ENCODE results near the gene NKAPD1.
A peak's percentile ranks its signal among the peaks of the same experiment; 100 is the strongest.
"Not testable (repeated sequence)": the region's sequence is repeated elsewhere in the genome, so short reads cannot be mapped to it uniquely, and the experiment has no call there.

Gene NKAPD1

GRCh38 chr11:112073941-112074811 lies at the start of gene NKAPD1, which contains the start of gene PIH1D2:
NKAPD1 (plus strand) TSS chr11:112074299; CDS start chr11:112075575, 1,276 bp downstream.
PIH1D2 (minus strand) TSS chr11:112074017; CDS start chr11:112073174, 843 bp downstream.
- in situ Hi-C loops (cut with HindIII; ENCODE audit: low pct_unique_long_range_greater_than_20kb, low sequenced_read_pairs): no loop called here
- no peak for TF ChIP-seq JUND (IDR thresholded peaks at IDR 0.05; ENCODE audit: low read depth)
- peak; percentile 63 to 93 for DNase-seq (ENCODE audit: low read depth in 1 of 2, low spot score in 1 of 2)

GRCh38 chr11:112024773-112025678 lies 49.1 kb upstream of the NKAPD1 start, which contains the start of gene DLAT:
DLAT (plus strand) TSS chr11:112025408; CDS start chr11:112025473, 65 bp downstream.
- DNase-seq (ENCODE audit: low read depth in 1 of 2, low spot score in 1 of 2): peak; percentile 80 to 95
- no peak for TF ChIP-seq JUND (IDR thresholded peaks at IDR 0.05; ENCODE audit: low read depth)
- in situ Hi-C loops (cut with HindIII; ENCODE audit: low pct_unique_long_range_greater_than_20kb, low sequenced_read_pairs): no loop called here

GRCh38 chr11:112025707-112026106 lies 48.4 kb upstream of the NKAPD1 start:
- peak; percentile 20 to 35 for DNase-seq (ENCODE audit: low read depth in 1 of 2, low spot score in 1 of 2)

GRCh38 chr11:112026784-112027410 lies 47.2 kb upstream of the NKAPD1 start:
- DNase-seq (ENCODE audit: low read depth in 1 of 2, low spot score in 1 of 2); in situ Hi-C loops (cut with HindIII; ENCODE audit: low pct_unique_long_range_greater_than_20kb, low sequenced_read_pairs): not testable (repeated sequence)

More at GRCh38 chr11:112025707-112026106, 48.4 kb upstream of the NKAPD1 start:
- in situ Hi-C loops (cut with HindIII; ENCODE audit: low pct_unique_long_range_greater_than_20kb, low sequenced_read_pairs): no loop called here
- no peak for TF ChIP-seq JUND (IDR thresholded peaks at IDR 0.05; ENCODE audit: low read depth)

GRCh38 chr11:112029460-112029859 lies 44.6 kb upstream of the NKAPD1 start:
- no peak for DNase-seq (ENCODE audit: low read depth in 1 of 2, low spot score in 1 of 2)
- no peak for TF ChIP-seq JUND (IDR thresholded peaks at IDR 0.05; ENCODE audit: low read depth)
- in situ Hi-C loops (cut with HindIII; ENCODE audit: low pct_unique_long_range_greater_than_20kb, low sequenced_read_pairs): no loop called here

GRCh38 chr11:112033902-112034301 lies 40.2 kb upstream of the NKAPD1 start:
- in situ Hi-C loops (cut with HindIII; ENCODE audit: low pct_unique_long_range_greater_than_20kb, low sequenced_read_pairs): no loop called here
- no peak for DNase-seq (ENCODE audit: low read depth in 1 of 2, low spot score in 1 of 2)
- TF ChIP-seq JUND (IDR thresholded peaks at IDR 0.05; ENCODE audit: low read depth): no peak

GRCh38 chr11:112037527-112037926 lies 36.6 kb upstream of the NKAPD1 start:
- TF ChIP-seq JUND (IDR thresholded peaks at IDR 0.05; ENCODE audit: low read depth): no peak
- in situ Hi-C loops (cut with HindIII; ENCODE audit: low pct_unique_long_range_greater_than_20kb, low sequenced_read_pairs): no loop called here
- no peak for DNase-seq (ENCODE audit: low read depth in 1 of 2, low spot score in 1 of 2)

- DNase-seq (ENCODE audit: low read depth in 1 of 2, low spot score in 1 of 2): no peak
- no peak for TF ChIP-seq JUND (IDR thresholded peaks at IDR 0.05; ENCODE audit: low read depth)
- in situ Hi-C loops (cut with HindIII; ENCODE audit: low pct_unique_long_range_greater_than_20kb, low sequenced_read_pairs): no loop called here
Measured at GRCh38 chr11:112042161-112042960, 31.7 kb upstream of the NKAPD1 start.

- DNase-seq (ENCODE audit: low read depth in 1 of 2, low spot score in 1 of 2): no peak
- no peak for TF ChIP-seq JUND (IDR thresholded peaks at IDR 0.05; ENCODE audit: low read depth)
- in situ Hi-C loops (cut with HindIII; ENCODE audit: low pct_unique_long_range_greater_than_20kb, low sequenced_read_pairs): no loop called here
Measured at GRCh38 chr11:112042961-112043304, 31.2 kb upstream of the NKAPD1 start.

- TF ChIP-seq JUND (IDR thresholded peaks at IDR 0.05; ENCODE audit: low read depth): no peak
- in situ Hi-C loops (cut with HindIII; ENCODE audit: low pct_unique_long_range_greater_than_20kb, low sequenced_read_pairs): no loop called here
- DNase-seq (ENCODE audit: low read depth in 1 of 2, low spot score in 1 of 2): no peak
Measured at GRCh38 chr11:112044961-112045360, 29.1 kb upstream of the NKAPD1 start.

- in situ Hi-C loops (cut with HindIII; ENCODE audit: low pct_unique_long_range_greater_than_20kb, low sequenced_read_pairs): not testable (repeated sequence)
Measured at GRCh38 chr11:112046647-112047046, 27.5 kb upstream of the NKAPD1 start.

GRCh38 chr11:112048256-112048655 lies 25.8 kb upstream of the NKAPD1 start:
- DNase-seq (ENCODE audit: low read depth in 1 of 2, low spot score in 1 of 2); in situ Hi-C loops (cut with HindIII; ENCODE audit: low pct_unique_long_range_greater_than_20kb, low sequenced_read_pairs): not testable (repeated sequence)

More at GRCh38 chr11:112046647-112047046, 27.5 kb upstream of the NKAPD1 start:
- not testable (repeated sequence) for DNase-seq (ENCODE audit: low read depth in 1 of 2, low spot score in 1 of 2)
